DMS153 (cell line): ENCODE measurements around the gene ZNF813.
A peak's percentile ranks its signal among the peaks of the same experiment; 100 is the strongest.

Experiments
- DNase-seq: peaks from one replicate; lab custom pipeline; 2025; lab: John Stamatoyannopoulos, UW

Gene ZNF813

GRCh38 chr19:53520547-53521372 lies 53.2 kb downstream of the ZNF813 start:
- DNase-seq: peak; percentile 99

DNA sequence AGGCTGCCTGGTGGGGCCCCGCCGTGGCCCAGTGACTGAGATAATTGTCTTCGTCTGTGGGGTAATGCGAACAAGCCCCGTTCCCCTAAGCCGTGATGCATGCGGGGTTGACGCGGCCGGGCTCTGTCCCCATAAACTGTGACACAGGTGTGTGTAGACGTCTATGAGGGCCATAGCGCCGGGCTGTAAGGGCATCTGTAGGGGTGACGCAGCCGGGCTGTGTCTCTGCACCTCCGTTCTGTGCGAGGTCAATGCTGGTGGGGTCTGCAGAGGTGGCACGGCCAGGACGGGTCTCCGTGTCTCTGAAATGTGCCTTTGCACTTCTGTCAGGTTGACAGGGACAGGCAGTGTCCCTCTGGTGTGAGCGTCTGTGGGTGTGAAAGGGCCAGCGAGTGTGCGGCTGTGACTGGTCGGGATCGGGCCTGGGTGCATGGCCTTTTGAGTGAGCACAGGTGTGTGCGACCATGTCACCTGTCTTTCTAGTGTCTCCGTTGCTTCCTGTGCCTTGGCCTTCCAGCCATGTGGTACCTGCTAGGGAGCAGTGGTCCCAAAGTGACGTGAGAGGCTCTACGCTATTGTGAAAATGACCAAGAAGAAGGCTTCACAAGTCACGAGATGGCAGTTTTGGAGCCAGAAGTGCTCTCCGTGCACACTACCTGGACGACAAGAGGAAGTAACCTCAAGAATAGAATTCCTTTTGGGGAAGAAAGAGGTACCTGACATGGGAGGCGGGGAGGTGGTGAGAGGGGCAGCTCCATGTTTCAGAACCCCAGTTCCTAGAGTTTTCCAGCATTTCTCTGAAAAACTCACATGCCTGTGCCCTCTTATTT lies 54.1 kb downstream of the ZNF813 start:
- no peak for DNase-seq

GRCh38 chr19:53525922-53526321 lies 58.4 kb downstream of the ZNF813 start:
- DNase-seq: no peak

- DNase-seq: no peak
These were observed 63.1 kb downstream of the ZNF813 start for GRCh38 chr19:53530622-53531021.

DNA sequence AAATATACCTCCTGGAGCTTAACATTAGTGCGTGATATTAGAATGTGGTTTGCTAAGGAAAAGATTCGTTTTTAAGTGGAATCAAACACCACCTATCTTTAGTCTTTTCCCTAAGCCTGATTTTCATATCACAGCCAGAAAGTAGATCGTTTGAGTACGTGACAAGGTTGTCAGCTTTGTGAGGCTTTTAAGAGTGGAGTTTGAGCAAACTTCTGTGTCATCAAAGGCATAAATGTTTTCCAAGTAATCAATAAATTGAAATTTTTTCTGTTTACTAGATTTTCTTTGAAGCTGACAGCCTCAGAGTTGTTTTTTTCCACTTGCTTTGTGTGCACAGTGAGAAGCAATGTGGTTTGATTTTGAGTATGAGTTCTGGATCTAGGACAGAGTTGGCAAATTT lies 63.9 kb downstream of the ZNF813 start:
- DNase-seq: no peak

GRCh38 chr19:53532362-53532761 lies 64.8 kb downstream of the ZNF813 start:
- no peak for DNase-seq

DNA sequence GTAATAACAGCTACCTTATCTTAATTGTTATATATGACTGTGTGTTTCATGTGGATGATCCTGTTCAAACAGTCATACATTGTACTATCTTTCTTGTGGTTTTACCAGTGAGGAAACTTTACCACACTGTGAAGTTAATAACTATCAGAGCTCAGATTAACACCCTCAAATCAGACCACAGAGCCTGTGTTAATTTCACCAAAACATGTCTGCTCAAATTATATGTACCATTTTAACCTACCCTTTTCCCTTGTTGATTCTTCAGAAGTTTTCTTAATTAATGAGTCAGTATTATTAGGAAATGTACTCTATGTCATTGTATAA lies 68.7 kb downstream of the ZNF813 start:
- DNase-seq: no peak

DNA sequence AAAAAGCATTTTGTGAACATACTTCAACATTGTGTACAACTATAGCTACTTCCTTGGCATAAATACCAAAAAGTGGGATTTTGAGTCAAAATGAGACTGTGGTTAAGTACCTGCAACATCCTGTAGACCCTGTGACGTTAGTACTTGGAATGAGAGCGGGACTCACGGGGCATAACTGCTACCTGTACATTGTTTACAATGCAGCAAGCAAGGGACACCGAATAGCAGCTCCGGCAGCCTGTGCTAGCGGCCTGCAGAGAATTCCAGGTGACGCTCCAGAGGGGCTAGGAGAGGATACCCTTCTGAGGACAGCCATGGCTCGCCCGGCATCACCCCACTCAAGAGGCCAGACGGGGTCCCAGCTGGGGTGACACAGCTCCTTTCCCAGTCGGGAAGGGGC lies 69.6 kb downstream of the ZNF813 start:
- DNase-seq: no peak

DNA sequence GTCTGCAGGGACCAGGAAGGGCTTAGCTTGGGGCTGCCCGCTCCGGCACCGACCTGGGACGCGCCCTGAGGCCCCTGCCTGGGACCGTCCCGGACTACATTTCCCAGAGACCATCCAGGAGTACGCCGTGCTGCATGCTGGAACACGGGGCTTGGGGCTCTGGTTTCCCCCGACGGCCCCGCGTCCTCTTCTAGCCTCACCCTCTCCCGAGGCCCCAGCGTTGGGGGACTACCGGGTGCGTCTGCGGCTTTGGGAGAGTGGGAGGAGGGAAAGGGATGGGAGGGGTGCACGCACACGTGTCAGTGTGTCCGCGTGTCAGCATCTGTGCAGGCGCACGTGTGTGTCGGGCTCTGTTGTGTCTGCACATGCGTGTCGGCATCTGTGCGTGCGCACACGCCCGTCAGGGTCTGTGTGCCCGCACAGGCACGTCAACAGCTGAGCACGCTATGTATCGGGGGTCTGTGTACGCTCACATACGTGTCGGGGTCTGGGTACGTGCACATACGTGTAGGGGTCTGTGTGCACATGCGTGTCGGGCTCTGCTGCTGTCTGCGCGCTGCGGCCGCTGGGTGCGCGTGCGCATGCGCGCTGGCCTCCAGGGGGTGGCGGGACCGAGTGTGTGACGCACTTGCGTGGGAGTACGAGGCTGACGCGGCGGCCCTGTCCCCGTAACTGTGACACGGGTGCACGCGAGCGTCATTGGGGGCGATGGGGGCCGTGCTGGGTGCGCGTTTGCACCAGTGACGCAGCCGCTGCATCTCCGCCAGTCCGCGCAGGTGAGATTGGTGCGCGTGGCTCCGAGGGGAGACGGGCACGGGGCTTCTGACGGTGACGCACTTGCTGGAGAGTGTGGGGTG lies 70.2 kb downstream of the ZNF813 start, which contains the start of gene ZNF331:
Gene ZNF331, plus strand, starts transcription at position 625 of the 857 bp plus-strand sequence. CDS start 31,232 bp downstream, outside the sequence.
- DNase-seq: peak; percentile 2

- DNase-seq: no peak
These were observed 71.0 kb downstream of the ZNF813 start for GRCh38 chr19:53538378-53539109.

DNA sequence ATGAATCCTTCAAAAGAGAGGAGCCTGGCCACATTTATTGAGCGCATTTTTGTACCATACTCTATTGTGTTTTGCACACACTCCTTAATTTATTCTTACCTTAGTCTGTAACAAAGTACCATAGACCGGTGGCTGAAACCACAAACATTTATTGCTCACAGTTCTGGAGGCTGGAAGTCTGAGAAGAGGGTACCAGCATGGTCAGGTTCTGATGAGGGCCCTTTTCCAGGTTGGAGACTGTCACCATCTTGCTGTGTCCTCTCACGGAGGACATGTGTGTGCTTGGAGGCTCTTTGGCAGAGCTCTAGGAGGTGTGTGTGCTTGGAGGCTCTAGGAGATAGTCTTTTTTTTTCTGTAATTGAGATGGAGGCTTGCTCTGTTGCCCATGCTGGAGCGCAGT lies 72.6 kb downstream of the ZNF813 start:
- no peak for DNase-seq

- DNase-seq: no peak
These were observed 74.4 kb downstream of the ZNF813 start for GRCh38 chr19:53541971-53542370.

GRCh38 chr19:53545271-53546065 lies 77.9 kb downstream of the ZNF813 start:
- no peak for DNase-seq
